Neutrophil (primary cell): ENCODE measurements around the gene TGDS.

ENCODE experiments used
- H3K27ac ChIP-seq: fragments of 200-600 bp; sonication (generic); 2 replicates; pipeline ENCODE4 v1.5.1; 2016; ENCODE audit warnings: mild to moderate bottlenecking, moderate library complexity
- H3K27me3 ChIP-seq: fragments of 200-600 bp; sonication (generic); 2 replicates; pipeline ENCODE4 v1.6.0; 2016; ENCODE audit warnings: mild to moderate bottlenecking
- H3K36me3 ChIP-seq: fragments of 200-600 bp; sonication (generic); 2 replicates; pipeline ENCODE4 v1.5.1; 2017
- H3K4me1 ChIP-seq, 2 experiments: fragments of 200-600 bp in 1 of 2; sonication (generic) in 1 of 2; 1 replicate in 1 of 2; 2 replicates in 1 of 2; pipeline versions ENCODE4 v1.5.1 to v1.6.1; 2013 to 2016; ENCODE audit warnings: low read depth in 1 of 2, low read length in 1 of 2, mild to moderate bottlenecking in 1 of 2, moderate library complexity in 1 of 2; ENCODE audit not compliant: control insufficient read depth in 1 of 2, insufficient read depth in 1 of 2
- H3K4me3 ChIP-seq, 2 experiments: fragments of 200-600 bp in 1 of 2; sonication (generic) in 1 of 2; 1 replicate in 1 of 2; 2 replicates in 1 of 2; pipeline ENCODE4 v1.5.1; 2013 to 2016; ENCODE audit warnings: low read depth in 1 of 2, low read length in 1 of 2, mild to moderate bottlenecking in 1 of 2, moderate library complexity in 1 of 2
- H3K9me3 ChIP-seq: fragments of 200-600 bp; sonication (generic); 2 replicates; pipeline ENCODE4 v1.5.1; 2016
- TF ChIP-seq, protein P1 (sequence below): fragments of 200-600 bp; sonication (generic); IDR thresholded peaks from 2 replicates; pipeline ENCODE4 v1.5.1; 2016; ENCODE audit warnings: antibody characterized with exemption

TGDS gene

DNA sequence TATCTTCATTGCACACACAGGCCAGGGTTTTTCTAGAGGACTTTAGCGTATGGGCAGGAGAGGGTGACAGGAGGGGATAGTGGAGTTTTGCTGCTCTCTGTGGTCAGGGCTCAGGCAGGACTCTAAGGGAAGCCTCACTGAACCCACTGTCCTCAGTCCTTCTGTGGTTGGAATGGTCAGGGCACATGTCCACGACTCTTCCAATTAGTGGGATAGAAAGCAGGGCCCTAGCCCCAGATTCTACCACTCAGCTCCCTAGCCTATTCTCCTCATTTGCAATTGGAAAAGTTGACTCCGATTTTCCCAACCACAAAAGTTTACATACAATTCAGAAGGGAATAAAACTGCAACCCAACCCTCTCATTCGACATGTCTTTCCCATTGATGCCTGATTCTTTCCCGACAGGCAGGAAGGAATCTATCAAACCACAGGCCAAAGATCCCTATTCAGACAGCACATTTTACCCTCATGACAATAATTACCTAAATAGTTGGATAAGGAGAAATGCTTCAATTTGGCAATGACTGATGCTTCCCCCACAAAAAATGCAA, 38.2 kb downstream of the TGDS start:
- H3K27ac ChIP-seq, result no peak overlapping the region
- peaks cover 10% of the 10 kb centered on the region for H3K27me3 ChIP-seq
- H3K4me1 ChIP-seq, result no peaks in the 10 kb centered on the region

DNA sequence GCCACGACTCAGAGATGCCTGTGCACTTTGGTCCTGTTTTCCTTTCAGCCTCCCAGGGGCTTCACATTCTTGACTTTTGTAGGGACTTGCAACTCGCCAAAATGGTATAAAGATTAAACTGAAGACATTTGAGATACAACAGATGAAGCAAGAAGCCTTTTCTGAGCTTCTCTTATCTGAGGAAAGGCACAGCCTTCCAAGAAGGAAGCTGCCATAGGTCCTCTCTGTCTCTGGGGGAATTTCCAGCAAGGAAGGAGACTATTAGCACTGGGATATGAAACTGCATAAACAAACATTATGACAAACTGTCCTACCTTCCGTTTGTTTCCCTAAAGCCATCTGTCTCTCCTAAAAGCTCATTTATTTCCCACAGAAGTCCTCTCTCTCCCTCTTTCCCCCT, 39.3 kb downstream of the TGDS start:
- no peaks in the 10 kb centered on the region for H3K4me1 ChIP-seq
- H3K27me3 ChIP-seq, result peaks cover 21% of the 10 kb centered on the region
- no peak overlapping the region for H3K4me3 ChIP-seq
- TF ChIP-seq, protein P1, sequence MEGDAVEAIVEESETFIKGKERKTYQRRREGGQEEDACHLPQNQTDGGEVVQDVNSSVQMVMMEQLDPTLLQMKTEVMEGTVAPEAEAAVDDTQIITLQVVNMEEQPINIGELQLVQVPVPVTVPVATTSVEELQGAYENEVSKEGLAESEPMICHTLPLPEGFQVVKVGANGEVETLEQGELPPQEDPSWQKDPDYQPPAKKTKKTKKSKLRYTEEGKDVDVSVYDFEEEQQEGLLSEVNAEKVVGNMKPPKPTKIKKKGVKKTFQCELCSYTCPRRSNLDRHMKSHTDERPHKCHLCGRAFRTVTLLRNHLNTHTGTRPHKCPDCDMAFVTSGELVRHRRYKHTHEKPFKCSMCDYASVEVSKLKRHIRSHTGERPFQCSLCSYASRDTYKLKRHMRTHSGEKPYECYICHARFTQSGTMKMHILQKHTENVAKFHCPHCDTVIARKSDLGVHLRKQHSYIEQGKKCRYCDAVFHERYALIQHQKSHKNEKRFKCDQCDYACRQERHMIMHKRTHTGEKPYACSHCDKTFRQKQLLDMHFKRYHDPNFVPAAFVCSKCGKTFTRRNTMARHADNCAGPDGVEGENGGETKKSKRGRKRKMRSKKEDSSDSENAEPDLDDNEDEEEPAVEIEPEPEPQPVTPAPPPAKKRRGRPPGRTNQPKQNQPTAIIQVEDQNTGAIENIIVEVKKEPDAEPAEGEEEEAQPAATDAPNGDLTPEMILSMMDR, result no peak
- no peaks in the 10 kb centered on the region for H3K9me3 ChIP-seq
- no peaks in the 10 kb centered on the region for H3K36me3 ChIP-seq
- no peak overlapping the region for H3K27ac ChIP-seq

More for the DNA sequence above, 38.2 kb downstream of the TGDS start:
- H3K36me3 ChIP-seq, result no peaks in the 10 kb centered on the region
- no peaks in the 10 kb centered on the region for H3K9me3 ChIP-seq
- TF ChIP-seq, protein P1, result no peak
- H3K4me3 ChIP-seq, result no peak overlapping the region

DNA sequence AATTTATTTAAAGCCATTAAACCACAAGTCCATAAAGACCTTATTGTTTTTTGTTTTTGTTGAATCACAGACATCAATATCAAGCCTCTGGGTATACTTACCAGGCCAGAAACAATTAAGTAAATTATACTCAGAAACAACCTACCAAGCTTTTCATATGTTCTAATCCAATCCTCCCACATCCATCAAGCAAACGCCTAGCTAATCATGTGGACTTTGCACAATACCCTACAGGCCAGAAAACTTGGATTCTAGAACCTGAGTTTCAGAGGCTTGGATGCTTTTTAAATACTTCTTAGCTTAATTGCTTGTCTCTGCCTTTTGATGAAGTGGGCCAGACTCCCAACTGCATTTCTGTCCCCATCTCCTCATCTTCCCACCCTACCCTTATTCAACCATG, 39.9 kb downstream of the TGDS start:
- Histone ChIP-seq H3K36me3 (no peaks in the 10 kb centered on the region), H3K9me3 (no peaks in the 10 kb centered on the region), H3K4me3 (no peak overlapping the region), H3K27me3 (peaks cover 27% of the 10 kb centered on the region), H3K4me1 (no peaks in the 10 kb centered on the region), H3K27ac (no peak overlapping the region)
- TF ChIP-seq, protein P1, result no peak

DNA sequence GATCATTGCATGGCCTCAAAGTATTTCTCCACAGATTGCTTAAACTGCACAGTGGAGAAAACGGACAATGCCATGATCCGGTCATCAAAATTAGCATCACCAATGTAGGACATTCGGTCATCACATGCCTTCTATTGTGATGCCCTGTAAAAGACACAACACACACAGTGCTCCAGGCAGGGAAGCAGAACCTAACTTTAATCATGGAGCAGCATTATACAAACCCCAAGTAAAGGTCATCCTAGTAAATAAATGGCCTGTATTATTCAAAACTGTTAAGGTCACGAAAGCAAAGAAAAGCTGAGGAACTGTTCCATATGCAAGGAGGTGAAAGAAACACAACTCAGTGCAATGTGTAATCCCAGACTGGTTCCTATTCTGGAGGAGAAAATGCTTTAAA, 42.2 kb downstream of the TGDS start:
- TF ChIP-seq, protein P1, result no peak
- peaks cover 0 to 10% of the 10 kb centered on the region in 2 experiments for H3K4me1 ChIP-seq
- H3K4me3 ChIP-seq, result no peak overlapping the region
- no peak overlapping the region for H3K27ac ChIP-seq
- H3K36me3 ChIP-seq, result no peaks in the 10 kb centered on the region
- peaks cover 50% of the 10 kb centered on the region for H3K27me3 ChIP-seq
- no peaks in the 10 kb centered on the region for H3K9me3 ChIP-seq

DNA sequence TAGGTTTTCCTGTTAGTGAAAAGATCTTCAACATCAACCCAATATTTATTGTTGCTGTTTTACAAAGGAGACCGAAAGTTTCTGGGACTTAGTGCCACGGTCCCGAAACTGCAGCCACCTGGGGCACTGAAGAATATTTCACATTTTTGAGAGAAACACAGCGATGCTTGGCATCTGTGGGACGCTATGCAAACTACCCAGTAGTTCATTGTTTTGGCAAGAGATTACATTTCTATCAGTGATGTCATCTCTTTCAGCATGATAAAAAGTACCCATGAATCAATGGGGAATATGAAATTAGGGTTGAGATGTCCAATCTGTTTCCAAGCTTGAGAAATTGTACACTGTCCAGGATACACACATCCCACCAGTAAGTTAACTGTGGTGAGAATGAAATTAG, 43.9 kb downstream of the TGDS start:
- Histone ChIP-seq H3K9me3 (no peaks in the 10 kb centered on the region), H3K4me3 (no peak overlapping the region), H3K4me1 (peaks cover 0 to 13% of the 10 kb centered on the region in 2 experiments), H3K36me3 (no peaks in the 10 kb centered on the region), H3K27me3 (peaks cover 59% of the 10 kb centered on the region), H3K27ac (no peak overlapping the region)
- TF ChIP-seq, protein P1, result no peak
